Ovary (tissue), 3 donors: ENCODE results near the gene SYNGR2.

Source experiments
- CTCF ChIP-seq, 3 donors: fragments of 450-650 bp in 2 of 3; fragments of 200-600 bp in 1 of 3; IDR thresholded peaks; one replicate each; pipeline versions ENCODE4 v1.5.1 to v1.8.0; 2016 to 2022; ENCODE audit warnings: antibody characterized with exemption in 3 of 3, mild to moderate bottlenecking in 1 of 3
- POLR2A ChIP-seq: fragments of 450-650 bp; IDR thresholded peaks from one replicate; pipeline ENCODE4 v1.6.1; 2017; ENCODE audit warnings: antibody characterized with exemption, mild to moderate bottlenecking, moderate library complexity
- donor health status: DM: no; HTN: no; CAD: no.

DNA sequence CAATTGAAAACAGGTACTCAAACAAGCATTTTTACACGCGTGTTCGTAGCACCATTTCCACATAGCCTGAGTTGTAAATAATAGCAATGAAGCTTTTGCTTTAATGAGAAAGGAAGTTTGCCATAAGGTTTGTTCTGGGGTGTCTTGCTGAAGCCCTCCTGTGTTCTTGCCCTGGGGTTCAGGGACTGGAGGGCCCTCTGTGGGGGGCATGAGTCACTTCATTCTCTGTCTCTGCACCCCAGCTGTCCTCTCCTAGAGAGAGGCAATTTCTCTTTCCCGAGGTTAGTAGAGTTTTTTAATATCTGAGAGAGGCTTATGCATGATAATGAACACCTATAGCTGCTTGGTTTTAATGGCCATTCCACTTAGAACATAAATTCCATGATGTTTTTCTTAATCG lies 28.3 kb downstream of the SYNGR2 start:
- TF ChIP-seq CTCF (IDR thresholded peaks at IDR 0.05) (no peak), POLR2A (no peak)
